ENCODE measurements around the gene SH3RF3.

The SH3RF3 gene

GRCh38 chr2:109322111-109322510 is 193.1 kb downstream of the SH3RF3 start:
- Histone ChIP-seq H3K4me1 (ENCODE audit: low read depth, poor library complexity, severe bottlenecking) (no peaks in the 10 kb centered on the region), H3K9ac (no peak overlapping the region), H3K79me2 (ENCODE audit: insufficient read depth, low read depth) (no peaks in the 10 kb centered on the region), H3K27ac (no peak overlapping the region), H4K20me1 (ENCODE audit: insufficient read depth) (no peaks in the 10 kb centered on the region; the same call in 1 of the 2 replicates), H3K36me3 (ENCODE audit: insufficient read depth) (no peaks in the 10 kb centered on the region), H2AFZ (ENCODE audit: low read depth) (no peak overlapping the region), H3K4me3 (IDR thresholded peaks at IDR 0.05; ENCODE audit: insufficient read depth, low read depth, low read length) (no peak overlapping the region), H3K27me3 (ENCODE audit: insufficient read depth, low read depth) (no peaks in the 10 kb centered on the region), H3K4me2 (no peak overlapping the region)
- TF ChIP-seq, protein P1, sequence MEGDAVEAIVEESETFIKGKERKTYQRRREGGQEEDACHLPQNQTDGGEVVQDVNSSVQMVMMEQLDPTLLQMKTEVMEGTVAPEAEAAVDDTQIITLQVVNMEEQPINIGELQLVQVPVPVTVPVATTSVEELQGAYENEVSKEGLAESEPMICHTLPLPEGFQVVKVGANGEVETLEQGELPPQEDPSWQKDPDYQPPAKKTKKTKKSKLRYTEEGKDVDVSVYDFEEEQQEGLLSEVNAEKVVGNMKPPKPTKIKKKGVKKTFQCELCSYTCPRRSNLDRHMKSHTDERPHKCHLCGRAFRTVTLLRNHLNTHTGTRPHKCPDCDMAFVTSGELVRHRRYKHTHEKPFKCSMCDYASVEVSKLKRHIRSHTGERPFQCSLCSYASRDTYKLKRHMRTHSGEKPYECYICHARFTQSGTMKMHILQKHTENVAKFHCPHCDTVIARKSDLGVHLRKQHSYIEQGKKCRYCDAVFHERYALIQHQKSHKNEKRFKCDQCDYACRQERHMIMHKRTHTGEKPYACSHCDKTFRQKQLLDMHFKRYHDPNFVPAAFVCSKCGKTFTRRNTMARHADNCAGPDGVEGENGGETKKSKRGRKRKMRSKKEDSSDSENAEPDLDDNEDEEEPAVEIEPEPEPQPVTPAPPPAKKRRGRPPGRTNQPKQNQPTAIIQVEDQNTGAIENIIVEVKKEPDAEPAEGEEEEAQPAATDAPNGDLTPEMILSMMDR (conservative IDR thresholded peaks at IDR 0.05; ENCODE audit: low read depth, low read length): no peak

GRCh38 chr2:109322641-109323040 is 193.6 kb downstream of the SH3RF3 start:
- TF ChIP-seq, protein P1 (conservative IDR thresholded peaks at IDR 0.05; ENCODE audit: low read depth, low read length): no peak
- no peaks in the 10 kb centered on the region; the same call in 1 of the 2 replicates for H4K20me1 ChIP-seq (ENCODE audit: insufficient read depth)
- no peak overlapping the region for H3K4me2 ChIP-seq
- no peaks in the 10 kb centered on the region for H3K27me3 ChIP-seq (ENCODE audit: insufficient read depth, low read depth)
- no peaks in the 10 kb centered on the region for H3K79me2 ChIP-seq (ENCODE audit: insufficient read depth, low read depth)
- no peaks in the 10 kb centered on the region for H3K36me3 ChIP-seq (ENCODE audit: insufficient read depth)
- H3K4me3 ChIP-seq (IDR thresholded peaks at IDR 0.05; ENCODE audit: insufficient read depth, low read depth, low read length): no peak overlapping the region
- H3K9ac ChIP-seq: no peak overlapping the region
- H2AFZ ChIP-seq (ENCODE audit: low read depth): no peak overlapping the region
- no peak overlapping the region for H3K27ac ChIP-seq
- H3K4me1 ChIP-seq (ENCODE audit: low read depth, poor library complexity, severe bottlenecking): no peaks in the 10 kb centered on the region

- Histone ChIP-seq H3K27ac (no peak overlapping the region), H3K4me2 (no peak overlapping the region), H2AFZ (ENCODE audit: low read depth) (no peak overlapping the region), H3K9ac (no peak overlapping the region), H3K27me3 (ENCODE audit: insufficient read depth, low read depth) (no peaks in the 10 kb centered on the region), H3K36me3 (ENCODE audit: insufficient read depth) (no peaks in the 10 kb centered on the region), H3K4me3 (IDR thresholded peaks at IDR 0.05; ENCODE audit: insufficient read depth, low read depth, low read length) (no peak overlapping the region), H3K4me1 (ENCODE audit: low read depth, poor library complexity, severe bottlenecking) (no peaks in the 10 kb centered on the region), H3K79me2 (ENCODE audit: insufficient read depth, low read depth) (no peaks in the 10 kb centered on the region), H4K20me1 (ENCODE audit: insufficient read depth) (no peaks in the 10 kb centered on the region; the same call in 1 of the 2 replicates)
- TF ChIP-seq, protein P1 (conservative IDR thresholded peaks at IDR 0.05; ENCODE audit: low read depth, low read length): no peak
Observed at GRCh38 chr2:109324861-109325260, 195.9 kb downstream of the SH3RF3 start.

GRCh38 chr2:109325570-109325969 is 196.6 kb downstream of the SH3RF3 start:
- Histone ChIP-seq H2AFZ (ENCODE audit: low read depth) (no peak overlapping the region), H3K4me1 (ENCODE audit: low read depth, poor library complexity, severe bottlenecking) (no peaks in the 10 kb centered on the region), H3K27me3 (ENCODE audit: insufficient read depth, low read depth) (no peaks in the 10 kb centered on the region), H3K4me3 (IDR thresholded peaks at IDR 0.05; ENCODE audit: insufficient read depth, low read depth, low read length) (no peak overlapping the region), H3K79me2 (ENCODE audit: insufficient read depth, low read depth) (no peaks in the 10 kb centered on the region), H3K4me2 (no peak overlapping the region), H4K20me1 (ENCODE audit: insufficient read depth) (no peaks in the 10 kb centered on the region; the same call in 1 of the 2 replicates), H3K36me3 (ENCODE audit: insufficient read depth) (no peaks in the 10 kb centered on the region), H3K27ac (no peak overlapping the region), H3K9ac (no peak overlapping the region)
- TF ChIP-seq, protein P1 (conservative IDR thresholded peaks at IDR 0.05; ENCODE audit: low read depth, low read length): no peak

Measured in KMS-11 (cell line).